NCI-H1417 treated with DMSO at 0.1 percent for 48 hours (cell line): ENCODE measurements around the gene ABCC1.

Experiments used
- DNase-seq: peaks from one replicate; lab custom pipeline; 2025; lab: John Stamatoyannopoulos, UW

Gene ABCC1

DNA sequence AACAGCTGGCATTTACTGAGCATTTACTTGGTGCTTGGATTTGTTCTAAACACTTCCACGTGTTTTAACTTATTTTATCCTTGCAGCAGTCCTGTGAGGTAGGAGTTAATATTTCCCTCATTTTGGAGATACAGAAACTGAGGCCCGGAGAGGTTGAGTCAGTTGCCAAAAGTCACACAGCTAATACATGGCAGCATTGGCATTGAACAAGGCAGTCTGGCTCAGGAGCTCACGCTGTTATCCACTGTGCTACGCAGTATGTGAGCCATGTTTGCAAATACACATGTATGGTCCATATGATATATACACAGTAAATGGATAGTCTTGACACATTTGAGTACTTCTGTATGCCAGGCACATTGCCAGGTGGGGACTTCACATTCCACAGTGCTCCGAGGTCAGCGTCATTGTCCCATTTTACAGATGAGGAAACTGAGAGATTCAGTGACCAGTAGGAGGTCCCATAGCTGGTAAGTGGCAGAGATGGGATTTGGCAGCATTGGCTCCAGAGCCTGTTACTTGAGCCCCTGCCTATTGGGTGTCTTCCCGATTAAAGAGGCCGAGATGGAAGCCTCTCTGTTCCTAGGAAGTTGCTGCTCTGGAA, 163.1 kb downstream of the ABCC1 start:
- no peak for DNase-seq

DNA sequence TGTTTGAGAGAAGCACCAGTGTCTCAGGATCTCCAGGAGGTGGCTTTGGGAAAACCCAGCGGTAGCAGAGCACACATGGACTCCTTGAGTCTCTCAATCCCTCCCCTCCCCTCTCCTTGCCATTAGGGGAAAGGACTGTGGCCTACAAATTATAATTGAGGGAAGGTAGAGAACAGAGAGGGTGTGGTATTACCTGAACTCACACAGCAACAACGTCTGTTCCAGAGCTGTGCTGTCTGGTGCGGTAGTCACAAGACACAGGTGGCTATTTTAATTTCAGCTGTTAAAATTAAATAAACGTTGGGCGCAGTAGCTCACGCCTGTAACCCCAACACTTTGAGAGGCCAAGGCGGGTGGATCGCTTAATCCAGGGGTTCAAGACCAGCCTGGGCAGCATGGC, 163.7 kb downstream of the ABCC1 start:
- no peak for DNase-seq

DNA sequence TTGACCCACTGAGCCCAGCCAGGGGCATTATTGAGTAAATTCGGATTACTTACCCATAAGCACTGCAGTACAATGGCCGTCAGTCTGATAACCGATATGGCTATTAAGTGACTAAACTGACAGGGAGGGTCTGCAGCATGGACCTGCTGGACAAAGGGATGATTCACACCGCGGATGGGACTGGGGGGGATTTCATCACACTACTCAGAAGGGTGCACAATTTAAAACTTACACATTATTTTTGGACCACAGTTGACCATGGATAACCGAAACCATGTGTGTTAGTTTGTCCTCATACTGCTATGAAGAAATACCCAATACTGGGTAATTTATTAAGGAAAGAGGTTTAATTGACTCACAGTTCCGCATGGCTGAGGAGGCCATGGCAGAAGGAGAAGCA, 167.4 kb downstream of the ABCC1 start:
- DNase-seq: no peak

DNA sequence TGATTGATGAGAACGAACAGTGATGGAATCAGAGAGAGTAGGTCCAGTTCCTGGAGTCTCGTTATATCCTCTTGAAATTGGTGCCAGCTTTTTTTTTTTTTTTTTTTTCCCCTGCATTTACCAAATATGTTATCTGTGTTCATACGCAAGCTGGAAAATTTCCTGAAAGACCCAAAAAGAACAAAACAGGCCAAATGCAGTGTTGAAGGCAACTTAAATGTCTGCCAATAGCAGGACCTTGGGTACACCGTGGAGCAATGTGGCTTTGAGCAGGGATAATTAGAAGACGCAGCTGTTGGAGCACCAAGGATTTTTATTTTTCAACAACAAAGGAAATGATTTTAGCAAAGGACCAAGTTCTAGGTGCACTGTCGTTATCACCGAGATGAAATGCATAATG, 168.9 kb downstream of the ABCC1 start:
- DNase-seq: no peak

DNA sequence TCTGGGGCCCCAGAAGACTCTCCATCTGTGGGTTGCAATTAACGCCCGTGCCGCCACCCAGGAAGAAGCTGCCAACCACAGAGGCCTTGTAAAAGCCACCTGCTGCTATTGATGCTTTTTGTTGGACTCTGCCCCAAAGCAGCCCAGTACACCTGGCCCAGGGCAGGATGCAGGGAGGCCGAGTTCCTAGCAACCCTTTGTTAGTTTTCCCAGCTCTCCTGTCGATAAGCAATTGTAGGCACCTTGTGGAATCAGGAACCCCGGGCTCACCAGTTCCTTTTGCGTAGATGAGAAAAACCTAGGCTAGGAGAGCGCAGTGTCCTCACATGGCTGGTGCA, 170.6 kb downstream of the ABCC1 start:
- no peak for DNase-seq

DNA sequence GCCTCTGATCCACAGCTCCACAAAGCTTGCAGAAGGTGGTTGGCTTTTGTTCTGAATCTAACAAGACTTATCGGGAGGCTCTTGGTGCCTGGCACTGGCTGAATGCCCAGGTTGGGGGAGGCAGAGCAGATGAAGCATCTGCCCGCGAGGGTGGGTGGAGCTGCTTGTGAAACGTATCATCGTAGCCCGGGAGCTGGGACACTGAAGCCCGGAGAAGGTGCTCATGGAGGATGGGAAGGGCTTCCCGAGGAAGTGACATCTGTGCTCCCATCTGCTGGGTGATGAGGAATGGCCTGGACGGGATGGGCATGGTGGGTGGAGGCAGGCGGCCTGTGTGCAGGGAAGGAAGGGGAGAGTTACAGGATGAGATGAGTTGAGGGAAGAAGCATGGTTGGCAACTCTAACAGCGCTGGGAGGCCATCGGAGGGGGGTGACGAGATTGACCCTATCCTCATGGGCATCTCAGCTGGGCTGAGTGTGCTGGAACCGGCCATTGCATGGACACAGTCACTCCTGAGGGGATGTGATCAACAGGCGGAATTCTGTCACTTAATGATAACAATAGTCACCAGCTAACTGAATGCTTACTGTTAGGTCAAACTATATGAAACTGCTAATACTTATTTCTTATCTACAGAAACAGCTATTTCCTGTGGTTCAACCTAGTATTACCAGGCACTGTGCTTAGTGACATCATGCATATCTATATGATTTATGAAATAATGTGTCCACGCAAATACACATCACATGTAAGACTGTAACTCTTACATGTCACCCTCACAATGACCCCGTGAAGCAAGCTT, 171.2 kb downstream of the ABCC1 start:
- DNase-seq: no peak

DNA sequence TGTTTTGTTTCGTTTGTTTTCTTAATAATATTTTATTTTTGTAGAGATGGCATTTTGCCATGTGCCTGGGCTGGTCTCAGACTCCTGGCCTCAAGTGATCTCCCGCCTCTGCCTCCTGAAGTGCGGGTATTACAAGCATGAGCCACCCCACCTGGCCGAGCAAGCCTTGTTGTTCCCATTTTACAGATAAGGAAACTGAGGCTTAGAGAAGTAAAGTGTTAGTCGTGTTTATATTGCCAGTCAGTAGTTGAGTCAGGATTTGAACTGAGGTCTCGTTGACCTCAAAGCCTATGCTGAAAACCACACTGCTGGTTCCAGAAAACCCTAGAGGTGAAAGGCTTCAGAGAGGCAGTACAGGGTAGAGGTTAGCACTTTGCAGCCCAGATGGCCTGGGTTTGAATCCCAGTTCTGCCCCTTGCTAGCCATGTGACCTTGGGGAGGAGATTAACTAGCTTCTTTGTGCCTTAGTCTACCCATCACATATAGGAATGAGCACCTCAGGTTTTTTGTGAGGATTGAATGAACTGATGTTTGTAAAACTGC, 171.8 kb downstream of the ABCC1 start:
- DNase-seq: no peak

DNA sequence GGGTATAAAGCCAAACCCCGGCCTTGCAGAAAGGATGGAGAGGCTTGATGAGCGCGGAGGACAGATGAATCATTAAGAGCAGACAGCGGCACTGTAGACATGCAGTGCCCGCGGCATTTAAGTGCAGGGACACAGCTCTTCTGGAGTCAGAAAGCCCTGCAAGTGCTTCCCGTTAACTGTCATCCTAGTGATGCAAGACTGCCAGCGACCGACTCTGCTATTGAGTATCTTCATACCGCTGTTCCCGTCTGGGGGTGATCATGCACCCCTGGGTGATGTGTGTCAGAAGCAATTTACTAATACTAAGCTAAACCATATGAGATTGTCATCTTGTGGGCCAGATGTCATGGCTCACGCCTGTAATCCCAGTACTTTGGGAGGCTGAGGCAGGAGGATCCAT, 172.8 kb downstream of the ABCC1 start:
- no peak for DNase-seq

DNA sequence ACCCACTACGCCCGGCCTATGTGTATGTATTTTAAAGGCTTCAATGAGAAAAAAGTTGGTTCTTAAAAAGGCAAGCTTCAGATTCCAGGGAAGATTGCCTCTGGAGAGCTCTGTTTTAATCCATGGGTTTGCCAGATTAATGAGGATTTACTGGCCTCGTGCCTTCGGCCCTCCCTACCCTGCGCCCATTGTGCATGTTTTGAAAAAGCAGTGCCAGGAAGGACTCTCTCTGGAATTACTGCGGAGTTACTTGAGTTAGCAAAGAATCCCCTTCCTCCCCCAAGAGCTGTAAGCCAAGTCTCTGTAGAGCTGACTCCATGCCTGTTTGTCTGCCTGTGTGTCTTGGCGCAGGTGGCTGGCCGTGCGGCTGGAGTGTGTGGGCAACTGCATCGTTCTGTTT, 175.0 kb downstream of the ABCC1 start:
- no peak for DNase-seq

DNA sequence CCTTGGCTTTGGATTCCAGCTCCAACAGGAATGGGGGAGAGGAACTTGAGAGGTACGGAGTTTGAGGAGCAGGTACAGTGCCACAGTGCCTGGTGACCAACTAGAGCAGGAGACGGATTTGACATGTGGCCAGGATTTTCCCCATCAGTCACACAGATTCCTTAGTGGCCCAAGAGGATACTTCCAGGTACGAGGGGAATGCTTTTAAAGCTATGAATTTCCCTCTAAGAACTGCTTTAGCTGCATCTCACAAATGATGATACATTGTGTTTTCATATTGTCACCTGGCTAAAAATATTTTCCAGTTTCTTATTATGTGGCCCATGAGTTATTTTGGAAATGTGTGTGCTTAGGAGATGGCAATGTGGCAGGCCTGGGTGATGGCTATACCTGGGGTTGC, 175.6 kb downstream of the ABCC1 start:
- DNase-seq: no peak

DNA sequence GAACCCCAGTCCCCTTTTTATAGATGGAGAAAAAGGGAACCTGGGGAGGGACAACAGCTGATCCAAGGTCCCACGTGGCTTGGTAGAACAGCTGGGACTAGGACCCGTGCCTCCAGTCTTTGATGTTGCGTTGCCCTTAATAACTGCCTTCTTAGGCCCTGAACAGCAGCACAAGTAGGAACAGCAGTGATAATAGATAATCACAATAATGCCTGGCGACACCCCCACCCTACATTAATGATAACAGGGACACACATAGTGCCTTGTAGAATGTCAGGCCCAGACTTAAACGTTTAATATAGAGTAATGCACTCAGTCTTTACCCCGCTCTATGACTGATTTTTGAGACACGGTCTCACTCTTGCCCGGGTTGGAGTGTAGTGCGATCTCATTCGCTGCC, 177.5 kb downstream of the ABCC1 start:
- no peak for DNase-seq

DNA sequence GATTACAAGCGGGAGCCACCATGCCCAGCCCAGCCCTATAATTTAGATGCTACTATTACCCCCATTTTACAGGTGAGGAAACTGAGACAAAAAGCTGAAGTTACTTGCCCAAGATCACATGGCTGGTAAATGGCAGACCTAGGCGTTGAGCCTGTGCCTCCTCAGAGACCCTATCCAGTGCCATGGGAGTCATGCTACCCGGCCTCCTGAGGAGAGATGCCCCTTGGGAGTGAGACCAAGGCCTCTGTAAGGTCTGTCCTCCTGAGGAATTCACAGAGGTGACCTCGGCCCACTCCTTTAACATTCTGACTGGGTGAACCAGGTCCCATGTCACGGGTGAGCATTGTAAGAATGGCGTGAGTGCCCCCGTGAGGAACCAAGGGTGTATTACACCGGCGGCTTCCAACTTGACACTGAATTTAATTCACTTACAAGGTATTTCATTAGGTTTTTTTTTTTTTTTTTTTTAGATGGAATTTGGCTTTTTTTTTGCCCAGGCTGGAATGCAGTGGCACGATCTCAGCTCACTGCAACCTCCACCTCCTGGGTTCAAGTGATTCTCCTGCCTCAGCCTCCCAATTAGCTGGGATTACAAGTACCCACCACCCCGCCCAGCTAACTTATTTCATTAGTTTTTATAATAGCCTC, 178.2 kb downstream of the ABCC1 start:
- DNase-seq: no peak

DNA sequence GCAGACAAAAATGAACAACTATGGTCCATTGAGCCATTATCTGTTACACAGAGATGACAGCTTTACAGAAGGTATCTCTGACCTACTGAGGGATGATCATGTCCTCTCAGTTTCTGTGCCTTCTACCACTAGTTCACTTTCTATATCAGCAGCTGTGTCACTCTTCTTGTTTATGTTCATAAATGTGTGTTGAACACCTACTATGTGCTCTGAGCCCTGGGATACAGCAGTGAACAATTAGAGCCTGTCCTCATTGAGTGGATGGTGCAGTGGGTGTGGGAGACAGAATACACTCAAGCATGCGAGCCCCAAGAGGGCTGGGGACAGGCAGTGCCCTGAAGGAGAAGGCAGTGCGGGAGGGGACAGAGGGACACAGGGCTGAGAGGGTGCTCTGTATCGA, 181.8 kb downstream of the ABCC1 start:
- DNase-seq: no peak

DNA sequence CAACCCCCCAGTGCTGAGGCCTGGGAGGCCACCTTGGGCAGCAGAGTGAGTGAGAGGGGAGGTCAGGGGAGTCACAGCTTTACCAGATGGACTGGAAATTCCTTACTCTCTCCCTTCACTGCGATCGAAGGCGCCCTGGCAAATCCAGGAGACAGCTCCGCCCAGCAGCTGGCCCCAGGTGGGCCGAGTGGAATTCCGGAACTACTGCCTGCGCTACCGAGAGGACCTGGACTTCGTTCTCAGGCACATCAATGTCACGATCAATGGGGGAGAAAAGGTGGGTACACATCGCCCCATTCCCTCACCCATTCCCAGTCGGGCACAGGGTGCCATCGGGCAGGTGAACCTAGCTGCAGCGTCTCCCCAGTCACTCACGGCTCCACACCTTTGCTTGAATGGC, 182.2 kb downstream of the ABCC1 start:
- DNase-seq: no peak

DNA sequence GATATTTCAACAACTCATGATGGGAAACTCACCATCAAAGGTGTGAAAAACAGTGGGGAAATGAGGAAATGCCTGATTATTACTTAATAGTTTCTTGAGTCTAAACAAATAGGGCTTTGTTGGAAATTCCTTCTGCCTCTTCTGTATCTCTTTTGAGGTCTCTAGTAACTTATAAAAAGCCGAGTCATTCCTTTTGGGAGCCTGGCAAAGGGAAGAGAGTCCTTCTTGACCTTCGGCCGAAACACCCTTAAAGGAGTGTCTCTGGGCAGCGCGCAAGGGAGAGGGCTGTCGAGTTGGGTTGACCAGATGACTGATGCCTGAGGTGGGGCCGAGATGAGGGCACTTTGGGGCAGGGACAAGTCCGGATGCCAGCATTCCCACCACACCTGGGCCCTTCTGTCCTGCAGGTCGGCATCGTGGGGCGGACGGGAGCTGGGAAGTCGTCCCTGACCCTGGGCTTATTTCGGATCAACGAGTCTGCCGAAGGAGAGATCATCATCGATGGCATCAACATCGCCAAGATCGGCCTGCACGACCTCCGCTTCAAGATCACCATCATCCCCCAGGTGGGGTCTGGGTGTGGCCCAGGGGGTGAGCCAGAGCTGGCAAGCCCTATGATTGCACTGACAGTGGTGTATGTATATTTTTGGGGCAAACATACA, 184.7 kb downstream of the ABCC1 start:
- DNase-seq: no peak

DNA sequence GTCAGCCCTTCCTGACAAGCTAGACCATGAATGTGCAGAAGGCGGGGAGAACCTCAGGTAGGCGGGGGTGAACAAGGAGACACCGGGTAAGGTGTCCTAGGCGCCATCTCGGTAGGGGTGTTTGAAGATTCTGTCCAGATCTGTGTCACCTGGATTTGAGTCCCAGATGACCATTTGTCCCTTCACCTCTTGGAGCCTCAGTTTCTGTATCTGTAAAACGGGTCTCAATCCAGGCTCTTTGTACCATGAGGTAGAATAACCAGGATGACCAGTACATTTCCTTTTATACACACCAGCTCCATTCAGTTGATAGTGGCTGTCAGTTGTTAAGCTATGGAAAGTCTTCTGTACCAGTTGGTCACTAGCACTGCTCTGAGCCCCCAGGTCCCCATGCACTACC, 187.2 kb downstream of the ABCC1 start:
- DNase-seq: no peak

DNA sequence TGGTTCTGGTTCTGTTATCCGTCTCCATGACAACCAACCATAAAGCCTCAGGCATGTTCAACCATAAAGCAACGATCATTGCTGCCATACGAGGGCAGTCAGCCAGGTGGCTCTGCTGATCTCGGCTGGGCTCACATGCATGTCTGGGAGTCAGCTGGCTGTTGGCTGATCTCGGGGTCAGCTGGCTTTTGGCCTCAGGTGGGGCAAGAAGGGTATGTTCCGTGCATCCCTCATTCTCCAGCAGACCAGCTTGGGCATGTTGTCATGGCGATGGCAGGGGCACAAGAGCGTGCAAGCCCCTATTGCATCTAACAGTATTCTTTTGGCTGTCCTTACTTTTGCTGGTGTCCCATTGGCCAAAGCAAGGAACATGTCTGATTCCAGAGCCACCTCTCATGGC, 187.7 kb downstream of the ABCC1 start:
- DNase-seq: no peak

DNA sequence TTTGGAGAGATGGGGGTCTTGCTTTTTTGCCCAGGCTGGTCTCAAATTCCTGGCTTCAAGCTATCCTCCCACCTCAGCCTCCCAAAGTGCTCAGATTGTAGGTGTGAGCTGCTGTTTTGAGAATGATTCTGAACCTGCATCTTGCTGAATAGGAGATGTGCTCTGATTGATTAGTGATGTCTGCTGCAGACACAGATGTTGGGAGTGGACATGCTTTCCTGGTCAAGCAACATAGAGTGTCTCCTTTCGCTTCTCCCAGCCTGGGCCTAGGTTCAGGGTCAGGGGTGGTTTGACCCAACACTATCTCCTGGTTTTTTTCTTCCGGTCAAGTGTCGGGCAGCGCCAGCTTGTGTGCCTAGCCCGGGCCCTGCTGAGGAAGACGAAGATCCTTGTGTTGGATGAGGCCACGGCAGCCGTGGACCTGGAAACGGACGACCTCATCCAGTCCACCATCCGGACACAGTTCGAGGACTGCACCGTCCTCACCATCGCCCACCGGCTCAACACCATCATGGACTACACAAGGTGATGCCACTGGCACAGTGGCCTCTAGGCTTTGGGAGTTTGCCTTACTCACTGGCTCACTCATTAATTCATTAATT, 188.7 kb downstream of the ABCC1 start:
- no peak for DNase-seq

DNA sequence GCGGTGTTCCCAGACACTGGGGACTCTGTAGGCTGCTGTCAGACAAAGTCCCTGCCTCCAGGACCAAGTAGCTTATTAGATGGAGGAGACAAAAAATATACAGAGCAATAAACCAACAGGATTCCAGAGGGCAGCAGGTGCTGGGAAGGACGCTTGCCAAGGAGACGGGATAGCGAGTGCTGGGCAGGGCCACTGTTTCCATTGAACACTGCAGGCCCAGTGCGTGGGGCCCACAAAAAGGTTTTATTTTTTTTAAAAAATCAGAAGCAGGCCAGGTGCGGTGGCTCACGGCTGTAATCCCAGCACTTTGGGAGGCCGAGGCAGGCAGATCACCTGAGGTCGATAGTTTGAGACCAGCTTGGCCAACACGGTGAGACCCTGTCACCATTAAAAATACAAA, 189.6 kb downstream of the ABCC1 start:
- no peak for DNase-seq

DNA sequence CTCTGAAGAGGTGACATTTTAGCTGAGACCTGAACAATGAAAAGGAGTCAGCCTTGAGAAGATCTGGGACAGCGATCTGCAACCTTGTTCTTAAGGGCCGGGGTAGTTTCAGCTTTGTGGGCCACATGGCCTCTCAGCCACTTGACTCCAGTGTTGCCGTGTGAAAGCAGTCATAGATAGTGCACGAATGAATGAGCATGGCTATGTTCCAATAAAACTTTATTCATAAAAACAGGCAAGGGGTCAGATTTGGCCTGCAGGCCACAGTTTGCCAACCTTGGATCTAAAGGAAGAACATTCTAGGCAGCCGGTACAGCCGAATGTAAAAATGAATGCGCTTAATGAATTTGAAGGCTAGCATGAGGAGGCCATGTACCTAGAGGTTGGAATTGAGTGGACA, 190.4 kb downstream of the ABCC1 start:
- DNase-seq: no peak

DNA sequence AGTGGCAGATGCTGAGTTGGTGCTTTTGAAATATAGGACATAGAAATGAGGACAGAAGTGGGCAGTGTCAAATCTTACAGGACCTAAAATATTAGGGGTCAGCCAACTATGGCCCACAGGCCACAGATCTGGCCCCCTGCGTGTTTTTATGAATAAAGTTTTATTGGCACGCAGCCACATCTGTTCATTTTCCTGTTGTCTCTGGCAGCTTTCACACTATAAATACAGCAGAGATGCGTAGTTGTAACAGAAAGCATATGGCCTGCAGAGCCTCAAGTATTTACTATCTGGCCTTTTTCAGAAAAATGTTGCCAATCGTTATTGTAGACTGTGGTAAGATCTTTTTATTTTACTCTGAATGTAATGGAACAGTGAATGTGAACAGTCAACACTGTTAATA, 191.1 kb downstream of the ABCC1 start:
- DNase-seq: no peak

DNA sequence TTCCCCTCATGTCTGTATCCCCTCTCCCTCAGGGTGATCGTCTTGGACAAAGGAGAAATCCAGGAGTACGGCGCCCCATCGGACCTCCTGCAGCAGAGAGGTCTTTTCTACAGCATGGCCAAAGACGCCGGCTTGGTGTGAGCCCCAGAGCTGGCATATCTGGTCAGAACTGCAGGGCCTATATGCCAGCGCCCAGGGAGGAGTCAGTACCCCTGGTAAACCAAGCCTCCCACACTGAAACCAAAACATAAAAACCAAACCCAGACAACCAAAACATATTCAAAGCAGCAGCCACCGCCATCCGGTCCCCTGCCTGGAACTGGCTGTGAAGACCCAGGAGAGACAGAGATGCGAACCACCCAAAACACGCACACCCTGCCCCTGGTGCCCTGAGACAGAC, 191.7 kb downstream of the ABCC1 start:
- DNase-seq: no peak
